ENCODE data around the gene SGF29. TPM values are rescaled to one million over a fixed set of nuclear protein-coding genes. Genes with fewer than 3 reads are reported as not detected.
A peak's percentile ranks its signal among the peaks of the same experiment; 100 is the strongest.
"Not testable (repeated sequence)": the region's sequence is repeated elsewhere in the genome, so short reads cannot be mapped to it uniquely, and the experiment has no call there.

SGF29 gene
- polyA plus RNA-seq, 1 donor = 19.8 TPM

DNA sequence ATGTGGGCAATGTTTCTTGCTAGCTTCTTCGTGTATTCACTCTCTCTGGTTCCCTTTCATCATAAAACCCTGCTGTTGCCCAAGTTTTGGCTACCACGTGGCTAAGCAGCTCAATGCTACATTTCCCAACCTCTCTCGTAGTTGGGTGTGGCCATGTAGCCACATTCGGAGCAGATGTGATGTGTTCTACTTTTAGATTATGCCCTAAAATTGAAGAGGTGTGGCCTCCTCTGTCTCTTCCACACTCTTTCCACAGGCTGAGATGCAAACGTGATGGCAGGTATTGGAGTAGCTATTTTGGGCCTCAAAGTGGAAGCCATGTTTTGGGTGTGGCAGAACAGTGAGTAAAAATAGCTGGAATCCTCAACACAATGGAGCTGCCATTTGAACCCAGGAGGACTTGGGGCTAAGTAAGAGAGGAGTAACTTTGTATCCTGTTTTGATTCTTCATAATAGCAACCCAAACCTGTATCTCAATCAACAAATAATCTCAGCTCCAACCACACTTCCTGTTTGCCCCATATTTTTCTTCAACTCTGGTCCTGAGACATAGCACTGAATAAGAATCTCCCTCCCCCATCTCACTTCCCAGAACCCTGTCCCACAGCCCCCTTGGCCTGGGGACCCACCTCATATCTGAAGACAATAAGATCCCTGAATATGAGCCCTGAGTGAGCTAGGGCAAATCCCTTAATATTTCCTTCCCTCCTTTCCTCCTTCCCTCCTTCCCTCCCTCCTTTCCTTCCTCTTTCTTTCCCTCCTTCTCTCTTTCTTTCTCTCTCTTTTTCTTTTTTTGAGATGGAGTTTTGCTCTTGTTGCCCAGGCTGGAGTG, 19.0 kb upstream of the SGF29 start:
- DNase-seq = no peak

DNA sequence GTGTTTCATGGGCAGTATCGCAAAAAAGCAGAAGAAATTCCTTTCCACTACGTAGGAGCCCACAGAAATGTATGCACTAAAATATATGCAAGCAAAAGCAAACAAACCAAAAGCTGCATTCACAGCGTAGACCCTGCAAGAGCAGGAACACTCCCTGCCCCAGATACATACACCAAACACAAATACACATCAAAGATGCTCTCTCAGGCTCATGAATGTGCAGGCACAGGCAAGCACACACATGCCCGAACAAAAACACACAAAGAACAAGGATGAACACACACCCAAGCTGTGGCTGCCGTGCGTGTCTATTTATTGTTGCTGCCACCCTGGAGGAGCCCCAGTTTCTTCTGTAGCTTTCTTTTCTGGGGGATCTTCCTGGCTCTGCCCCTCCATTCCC, 16.6 kb upstream of the SGF29 start:
- DNase-seq = no peak

DNA sequence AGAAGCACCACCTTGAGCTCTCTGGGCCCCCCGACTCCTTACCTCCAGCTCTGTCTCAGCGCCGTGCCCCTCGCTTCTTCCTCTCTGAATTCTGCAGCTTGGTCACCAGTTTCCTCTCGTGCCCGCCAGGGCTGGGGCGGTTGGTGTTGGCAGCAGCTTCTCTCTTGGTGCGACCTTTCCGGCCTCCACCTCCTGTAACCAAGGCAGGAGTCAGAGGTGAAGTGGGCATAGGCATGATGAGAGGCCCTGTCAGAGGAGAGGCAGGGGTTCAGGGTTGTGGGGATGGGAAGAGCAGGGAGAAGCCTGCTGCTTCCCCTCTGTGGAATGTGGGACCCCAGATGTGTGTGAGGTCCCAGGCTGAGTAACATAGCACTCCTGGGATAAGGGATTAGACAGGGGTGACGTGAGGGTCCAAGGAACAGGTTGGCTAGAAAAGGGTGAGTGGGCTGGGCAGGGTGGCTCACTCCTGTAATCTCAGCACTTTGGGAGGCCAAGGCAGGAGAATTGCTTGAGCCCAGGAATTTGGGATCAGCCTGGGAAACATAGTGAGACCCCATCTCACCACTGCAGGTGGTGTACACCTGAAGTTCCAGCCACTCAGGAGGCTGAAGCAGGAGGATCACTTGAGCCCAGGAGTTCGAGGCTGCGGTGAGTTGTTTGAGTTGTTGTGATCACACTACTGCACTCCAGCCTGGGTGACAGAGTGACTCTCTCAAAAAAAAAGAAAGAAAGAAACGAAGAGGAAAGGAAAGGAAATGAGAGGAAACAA, 15.6 kb upstream of the SGF29 start:
- DNase-seq = no peak

DNA sequence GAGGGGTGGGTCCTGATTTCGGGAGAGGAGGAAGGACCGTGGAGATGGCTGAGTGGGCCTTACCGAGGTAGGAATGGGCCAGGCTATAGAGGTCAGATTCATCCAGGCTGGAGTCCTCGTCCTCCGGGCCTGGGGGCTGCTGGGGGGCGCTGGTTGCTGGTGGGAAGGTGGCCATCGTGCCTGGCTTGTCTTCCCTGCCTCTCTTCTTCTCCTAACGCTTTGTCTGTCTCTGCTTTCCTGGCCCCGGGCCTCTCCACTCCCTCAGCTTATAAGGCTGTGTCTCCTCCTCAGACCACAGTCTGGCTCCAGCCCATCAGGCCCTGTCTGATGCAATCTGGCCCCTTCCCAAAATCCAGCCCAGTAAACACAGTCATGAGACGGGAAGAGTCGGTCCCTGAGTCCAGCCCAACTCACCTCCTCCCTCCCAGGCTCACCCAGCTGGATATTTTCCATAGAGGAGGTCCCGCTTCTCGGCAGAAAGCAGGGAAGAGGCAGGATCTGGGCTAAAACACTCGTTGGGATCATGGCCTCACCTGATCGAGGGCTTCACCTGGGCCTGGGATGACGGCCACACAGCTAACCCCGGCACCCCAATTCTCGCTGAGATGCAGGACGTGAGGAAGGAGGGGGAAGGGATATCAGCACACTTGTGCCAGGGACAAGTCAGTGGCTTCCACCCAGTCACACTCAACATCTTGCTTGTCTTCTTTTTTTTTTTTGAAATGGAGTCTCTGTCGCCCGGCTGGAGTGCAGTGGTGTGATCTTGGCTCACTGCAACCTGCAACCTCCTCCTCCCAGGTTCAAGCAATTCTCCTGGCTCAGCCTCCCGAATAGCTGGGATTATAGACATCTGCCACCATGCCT, 14.8 kb upstream of the SGF29 start, which contains the start of gene NUPR1:
NUPR1 (minus strand) TSS at position 242 of the 864 bp plus-strand sequence; CDS start at position 175, 67 bp downstream.
- DNase-seq = peak; percentile 97

DNA sequence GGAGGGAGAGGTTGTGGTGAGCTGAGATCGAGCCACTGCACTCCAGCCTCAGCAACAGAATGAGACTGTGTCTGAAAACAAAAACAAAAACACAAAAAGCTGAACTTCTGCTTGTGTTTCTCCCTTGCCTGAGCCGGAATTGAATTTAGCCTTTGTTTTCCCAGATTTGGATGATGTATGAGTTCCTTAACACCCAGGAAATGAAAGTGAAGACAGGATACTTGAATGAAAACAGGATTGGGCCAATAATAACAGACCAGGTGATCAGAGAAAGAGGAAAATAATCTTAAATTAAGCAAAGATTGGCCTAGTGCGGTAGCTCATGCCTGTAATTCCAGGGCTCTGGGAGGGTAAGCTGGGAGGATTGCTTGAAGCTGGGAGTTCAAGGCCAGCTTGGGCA, 13.4 kb upstream of the SGF29 start:
- DNase-seq = no peak

DNA sequence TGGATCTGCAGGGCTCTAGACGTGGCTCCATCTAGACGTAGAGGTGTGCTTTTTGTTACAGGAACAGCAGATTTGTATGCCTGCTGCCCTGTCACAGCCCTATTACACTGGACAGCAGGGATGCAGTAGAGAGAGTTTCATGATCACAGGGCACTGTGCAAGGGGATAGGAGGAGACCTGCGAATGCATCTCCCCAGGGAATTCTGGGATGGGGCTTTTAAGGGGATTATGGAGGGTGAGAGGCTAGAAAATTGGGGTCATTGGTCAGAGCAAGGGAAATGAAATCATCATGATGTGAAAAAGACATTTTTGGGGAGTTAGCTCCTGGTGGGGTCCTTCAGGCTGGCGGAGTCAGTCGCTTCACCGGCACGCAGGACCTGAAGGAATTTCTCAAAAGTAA, 11.1 kb upstream of the SGF29 start:
- DNase-seq = no peak

DNA sequence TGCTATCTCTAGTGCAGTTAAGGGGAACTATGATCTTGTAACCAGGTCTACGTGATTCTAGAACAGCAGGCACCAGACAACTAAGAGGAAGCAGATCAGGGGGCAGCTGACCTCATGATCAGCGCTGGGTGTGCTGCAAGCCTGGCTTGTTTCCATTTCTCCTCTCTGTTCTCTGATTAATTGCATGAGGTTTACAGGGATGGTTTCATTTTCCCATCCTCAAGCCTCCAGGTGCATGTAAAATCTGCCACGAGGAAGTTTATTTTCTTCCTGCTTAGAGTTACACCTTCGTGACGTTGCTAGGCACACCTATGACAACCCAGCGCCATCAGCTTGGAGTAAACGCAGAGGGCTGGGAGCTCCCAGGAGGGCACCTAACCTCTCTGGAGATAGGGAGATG, 10.6 kb upstream of the SGF29 start:
- DNase-seq = no peak

DNA sequence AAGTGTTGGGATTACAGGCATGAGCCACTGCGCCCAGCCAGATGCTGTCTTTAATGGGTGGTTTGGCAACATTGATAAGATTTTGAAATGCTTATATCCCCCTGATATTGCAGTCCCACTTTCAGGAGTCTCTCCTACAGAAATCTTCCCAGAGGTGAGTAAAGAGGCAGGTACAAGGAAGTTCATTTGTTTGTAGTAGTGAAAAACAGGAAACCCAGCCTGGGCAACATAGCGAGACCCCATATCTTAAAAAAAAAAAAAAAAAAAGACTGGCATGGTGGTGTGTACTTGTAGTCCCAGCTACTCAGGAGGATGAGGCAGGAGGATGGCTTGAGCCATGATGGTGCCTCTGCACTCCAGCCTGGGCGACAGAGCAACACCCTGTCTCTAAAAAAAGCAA, 8.7 kb upstream of the SGF29 start:
- no peak for DNase-seq

DNA sequence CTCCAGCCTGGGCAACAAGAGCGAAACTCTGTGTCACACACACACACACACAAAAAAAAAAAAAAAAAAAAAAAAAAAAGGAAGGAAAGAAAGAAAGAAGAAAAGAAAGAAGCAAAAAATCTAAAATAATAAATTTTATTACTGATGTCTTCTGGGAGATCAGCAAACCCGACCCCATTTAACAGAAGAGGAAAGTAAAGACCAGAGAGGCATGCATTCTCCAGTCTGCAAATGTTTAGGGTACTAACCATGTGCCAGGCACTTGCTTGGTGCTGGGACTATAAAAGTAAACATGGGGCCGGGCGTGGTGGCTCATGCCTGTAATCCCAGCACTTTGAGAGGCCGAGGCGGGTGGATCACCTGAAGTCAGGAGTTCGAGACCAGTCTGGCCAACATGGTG, 7.8 kb upstream of the SGF29 start:
- DNase-seq = not testable (repeated sequence)

DNA sequence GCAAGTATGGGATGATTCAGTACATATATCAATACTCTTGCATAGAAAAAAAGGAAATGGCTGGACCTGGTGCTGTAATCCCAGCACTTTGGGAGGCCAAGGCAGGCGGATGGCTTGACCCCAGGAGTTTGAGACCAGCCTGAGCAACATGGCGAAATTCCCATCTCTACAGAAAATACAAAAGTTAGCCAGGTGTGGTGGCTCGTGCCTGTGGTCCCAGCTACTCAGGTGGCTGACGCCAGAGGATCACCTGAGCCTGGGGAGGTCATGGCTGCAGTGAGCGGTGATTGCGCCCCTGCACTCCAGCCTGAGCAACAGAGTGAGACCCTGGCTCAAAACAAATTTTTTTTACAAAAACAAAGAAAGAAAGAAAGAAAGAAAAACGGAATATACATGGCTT, 7.1 kb upstream of the SGF29 start:
- no peak for DNase-seq

DNA sequence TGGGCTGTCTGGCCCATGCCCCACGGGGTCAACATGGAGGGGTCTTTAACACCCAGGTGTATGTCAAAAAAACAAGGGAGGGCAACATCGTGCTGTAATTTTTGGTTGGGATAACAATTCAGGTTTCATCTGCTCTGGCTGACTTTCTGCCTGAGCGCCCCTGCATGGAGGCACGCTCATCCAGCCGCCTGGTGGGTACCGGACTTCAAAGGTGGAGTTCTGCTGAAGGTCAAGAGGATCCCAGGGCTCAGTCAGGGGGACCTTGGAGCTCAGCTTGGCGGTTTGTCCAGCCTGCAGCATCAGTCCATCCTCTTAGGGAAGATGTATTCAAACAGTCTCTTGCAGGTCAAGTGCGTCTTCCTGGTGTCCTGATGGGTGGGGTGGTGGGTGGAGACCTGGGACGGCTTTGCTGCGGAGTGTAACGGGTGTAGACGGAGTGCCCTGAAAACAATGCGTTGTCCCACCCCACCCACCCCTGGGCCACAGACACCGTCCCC, 5.4 kb upstream of the SGF29 start:
- no peak for DNase-seq

DNA sequence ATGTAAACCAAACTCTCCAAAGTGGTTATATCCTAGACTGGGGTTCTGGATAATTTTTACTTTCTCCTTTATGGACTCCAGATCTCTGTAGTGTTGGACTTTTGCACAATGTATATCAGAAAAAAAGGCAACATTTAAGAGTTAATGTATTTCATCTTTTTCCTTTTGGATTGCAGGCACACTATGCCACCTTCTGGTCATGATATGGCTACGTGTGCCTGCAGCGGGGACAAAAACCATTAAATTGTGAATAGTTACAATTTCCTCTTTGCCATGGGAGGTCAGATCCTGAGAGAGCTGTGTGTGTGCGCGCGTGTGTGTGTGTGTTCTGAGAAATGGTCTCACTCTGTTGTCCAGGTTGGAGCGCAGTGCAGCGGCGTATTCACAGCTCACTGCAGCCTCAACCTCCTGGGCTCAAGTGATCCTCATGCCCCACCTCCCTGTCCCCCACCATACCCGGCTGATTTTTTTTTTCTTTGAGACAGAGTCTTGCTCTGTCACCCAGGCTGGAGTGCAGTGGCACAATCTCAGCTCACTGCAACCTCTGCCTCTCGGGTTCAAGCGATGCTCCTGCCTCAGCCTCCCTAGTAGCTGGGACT, 4.3 kb upstream of the SGF29 start:
- DNase-seq = no peak

DNA sequence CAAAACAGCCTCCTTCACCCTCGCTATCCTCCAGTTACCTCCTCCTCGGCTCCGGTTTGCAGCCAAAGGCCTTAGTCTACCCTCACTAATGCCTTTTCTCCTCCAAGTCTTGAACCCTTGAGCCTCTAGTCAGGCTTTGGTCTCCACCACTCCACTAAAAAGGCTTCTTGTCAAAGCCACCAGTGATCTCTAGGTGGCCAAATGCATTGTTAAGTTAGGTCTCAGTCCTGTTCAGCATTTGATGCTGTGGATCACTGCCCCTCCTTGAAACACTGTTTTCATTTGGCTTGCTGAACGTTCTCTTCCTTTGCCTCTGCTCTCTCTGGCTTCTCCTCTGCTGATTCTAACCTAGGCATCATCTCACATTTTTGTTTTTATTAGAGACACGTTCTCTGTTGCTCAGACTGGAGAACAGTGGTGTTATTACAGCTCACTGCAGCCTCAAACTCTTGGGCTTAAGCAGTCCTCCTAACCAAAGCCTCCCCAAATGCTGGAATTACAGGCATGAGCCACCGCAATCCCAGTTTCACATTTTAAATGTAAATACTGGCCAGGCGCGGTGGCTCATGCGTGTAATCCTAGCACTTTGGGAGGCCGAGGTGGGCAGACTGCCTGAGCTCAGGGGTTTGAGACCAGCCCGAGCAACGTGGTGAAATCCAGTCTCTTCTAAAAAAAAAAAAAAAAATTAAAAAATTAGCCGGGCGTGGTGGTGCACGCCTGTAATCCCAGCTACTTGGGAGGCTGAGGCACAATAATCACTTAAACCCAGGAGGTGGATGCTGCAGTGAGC, 1.1 kb downstream of the SGF29 start:
- no peak for DNase-seq

DNA sequence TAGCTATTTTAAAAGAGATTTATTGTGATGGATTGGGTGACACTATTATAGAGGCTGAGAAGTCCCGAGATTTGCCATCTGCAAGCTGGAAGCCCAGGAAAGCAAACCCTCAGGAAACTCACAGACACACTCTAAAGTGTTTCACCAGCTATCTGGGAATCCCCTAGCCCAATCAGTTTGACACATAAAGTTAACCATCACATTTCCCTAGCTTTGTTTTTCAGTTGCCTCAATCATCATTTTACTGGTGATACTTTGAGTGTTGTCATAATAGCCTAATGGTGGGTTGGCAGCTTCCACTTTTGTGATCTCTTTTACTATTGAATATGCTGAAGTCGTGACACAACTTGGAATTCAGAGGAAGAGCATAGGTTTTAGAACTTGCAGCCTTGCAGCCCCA, 1.8 kb downstream of the SGF29 start:
- DNase-seq = no peak

DNA sequence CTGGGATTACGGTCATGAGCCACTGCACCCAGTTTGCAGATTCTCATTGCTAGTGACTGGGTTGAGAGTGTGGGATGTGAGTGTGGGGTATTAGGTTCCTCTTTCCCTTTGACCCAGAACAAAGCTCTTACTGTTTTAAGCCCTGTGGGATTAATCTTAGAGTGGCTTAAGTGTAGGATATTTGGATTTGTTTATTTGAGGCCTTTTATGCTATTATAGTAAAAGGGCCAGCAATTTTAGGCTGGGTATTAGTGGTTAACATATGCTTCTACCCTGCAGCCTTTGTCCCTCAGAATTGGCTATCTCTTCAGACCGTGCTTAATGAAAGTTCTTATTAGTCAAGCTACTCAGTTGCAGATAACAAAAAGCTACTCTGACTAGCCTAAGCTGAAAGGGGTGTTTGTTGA, 3.2 kb downstream of the SGF29 start:
- DNase-seq = no peak

DNA sequence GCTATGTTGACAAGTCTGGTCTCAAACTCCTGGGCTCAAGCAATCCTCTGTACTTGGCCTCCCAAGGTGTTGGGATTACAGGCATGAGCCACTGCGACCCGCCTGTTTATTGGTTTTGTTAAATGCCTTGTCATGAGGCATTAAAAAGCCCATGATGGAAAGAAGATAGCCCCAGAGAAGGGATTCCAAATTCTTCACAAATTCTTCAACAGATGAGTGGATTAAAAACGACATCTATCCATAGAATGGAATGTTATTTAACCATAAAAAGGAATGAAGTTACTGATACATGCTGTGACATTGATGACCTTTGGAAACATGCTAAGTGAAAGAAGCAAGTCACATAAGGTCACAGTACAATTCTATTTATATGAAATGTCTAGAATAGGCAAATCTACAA, 4.7 kb downstream of the SGF29 start:
- no peak for DNase-seq

DNA sequence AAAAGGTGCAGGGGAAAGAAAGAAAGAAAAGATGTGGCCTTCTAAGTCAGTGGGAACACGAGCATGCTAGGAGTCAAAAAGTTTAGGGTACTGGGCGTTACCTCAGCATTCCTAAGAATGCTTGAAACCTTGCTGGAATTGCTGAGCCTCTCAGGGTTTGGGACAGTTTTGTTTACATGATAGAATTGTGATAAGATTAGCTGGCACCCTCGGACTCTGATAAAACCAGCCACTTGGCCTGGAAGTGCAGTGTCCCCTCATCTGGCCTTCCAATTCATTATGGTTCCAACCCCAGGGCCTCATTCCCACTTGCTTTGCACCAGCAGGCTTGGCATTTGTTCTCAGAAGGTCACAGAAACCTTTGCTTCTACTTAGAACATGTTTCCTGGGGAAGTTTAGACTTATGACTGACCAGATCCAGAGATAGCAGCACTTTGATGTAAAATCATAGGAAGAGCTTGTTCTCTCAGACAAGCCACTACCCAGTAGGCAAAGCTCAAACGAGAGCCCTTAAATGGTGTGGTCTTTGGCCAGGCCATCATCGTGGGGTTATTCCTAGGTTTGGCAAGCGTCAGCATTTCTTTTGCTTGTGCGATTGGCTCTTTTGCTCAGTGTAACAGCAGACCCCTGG, 8.0 kb downstream of the SGF29 start:
- DNase-seq = no peak

DNA sequence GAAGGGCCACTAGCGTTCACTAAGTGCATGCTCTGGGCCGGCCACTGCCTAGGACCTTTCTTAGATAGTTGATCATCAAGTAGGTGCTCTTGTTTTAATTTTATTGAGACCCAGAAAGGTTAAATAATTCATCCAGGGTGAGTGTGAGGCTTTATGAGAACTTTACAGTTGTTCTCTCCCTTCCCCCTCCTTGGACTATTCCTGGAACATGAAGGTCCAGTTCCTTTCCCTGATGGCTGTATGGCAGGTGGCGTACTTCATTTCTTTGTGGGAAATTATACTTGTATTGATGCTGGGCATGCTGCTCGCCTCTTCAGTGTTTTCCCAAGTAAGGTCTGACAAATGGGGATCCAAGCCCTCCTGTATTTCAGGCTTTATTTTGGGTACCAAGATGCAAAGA, 8.5 kb downstream of the SGF29 start:
- DNase-seq = no peak

DNA sequence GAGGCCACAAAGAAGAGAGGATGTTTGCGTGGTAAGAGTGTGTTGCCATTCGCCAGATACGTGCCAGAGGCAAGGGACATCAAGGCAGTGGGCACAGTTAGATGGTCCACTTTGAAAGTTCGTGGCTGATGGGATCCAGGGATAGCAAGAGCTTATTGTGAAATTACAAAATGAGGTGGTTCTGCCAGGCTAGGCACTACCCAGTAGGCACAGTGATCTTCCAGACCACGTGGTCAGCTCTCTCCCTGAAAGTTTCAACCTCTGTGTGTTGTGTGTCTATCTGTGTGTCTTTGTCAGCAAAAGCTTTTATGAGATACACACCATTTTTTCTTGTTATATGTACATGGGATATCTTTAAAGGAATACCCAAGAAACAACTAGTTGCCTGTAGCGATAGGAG, 9.5 kb downstream of the SGF29 start:
- DNase-seq = no peak

DNA sequence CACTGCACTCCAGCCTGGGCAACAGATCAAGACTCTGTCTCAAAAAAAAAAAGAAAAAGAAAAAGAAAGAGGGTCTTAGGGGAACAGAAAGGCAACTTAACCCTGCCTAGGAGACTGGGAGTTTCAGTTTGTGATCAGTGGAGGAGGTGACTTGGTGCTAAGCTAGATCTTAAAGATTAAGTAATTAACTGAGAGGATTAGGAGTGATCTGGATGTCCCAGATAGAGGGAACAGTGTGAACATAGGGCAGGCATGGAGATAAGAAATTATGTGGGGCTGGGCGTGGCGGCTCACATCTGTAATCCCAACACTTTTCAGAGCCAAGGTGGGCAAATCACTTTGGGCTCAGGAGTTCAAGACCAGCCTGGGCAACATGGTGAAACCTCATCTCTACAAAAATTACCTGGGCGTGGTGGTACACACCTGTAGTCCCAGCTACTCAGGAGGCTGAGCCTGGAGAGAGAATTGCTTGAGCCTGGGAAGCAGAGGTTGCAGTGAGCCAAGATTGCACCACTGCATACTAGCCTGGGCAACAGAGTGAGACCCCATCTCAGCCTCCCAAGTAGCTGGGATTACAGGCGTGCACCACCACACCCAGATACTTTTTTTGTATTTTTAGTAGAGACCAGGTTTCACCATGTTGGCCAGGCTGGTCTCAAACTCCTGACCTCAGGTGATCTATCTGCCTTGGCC, 12.7 kb downstream of the SGF29 start:
- DNase-seq = not testable (repeated sequence)
